Measurements from ENCODE around the gene SGK2.

DNA sequence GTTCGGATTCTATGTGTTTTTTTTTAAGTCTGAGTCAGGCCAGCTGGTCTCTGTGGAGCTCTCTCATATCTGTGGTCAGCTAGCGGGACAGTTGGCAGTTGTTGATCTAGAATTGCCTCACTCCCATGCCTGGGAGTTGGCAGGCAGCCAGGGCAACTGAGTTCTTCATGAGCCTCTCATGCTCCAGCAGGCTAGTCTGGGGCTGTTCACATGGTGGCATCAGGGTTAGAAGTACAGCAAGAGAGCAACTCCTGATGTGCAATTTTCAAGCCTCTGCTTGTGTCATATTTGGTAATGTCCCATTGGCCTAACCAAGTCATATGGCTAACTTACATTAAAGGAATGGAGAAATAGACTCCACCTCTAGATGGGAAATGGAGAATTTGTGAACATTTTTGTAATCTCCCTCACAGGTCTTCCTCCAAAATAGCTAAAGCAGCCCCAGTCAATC, 25.2 kb downstream of the SGK2 start:
- TF ChIP-seq, protein P1, sequence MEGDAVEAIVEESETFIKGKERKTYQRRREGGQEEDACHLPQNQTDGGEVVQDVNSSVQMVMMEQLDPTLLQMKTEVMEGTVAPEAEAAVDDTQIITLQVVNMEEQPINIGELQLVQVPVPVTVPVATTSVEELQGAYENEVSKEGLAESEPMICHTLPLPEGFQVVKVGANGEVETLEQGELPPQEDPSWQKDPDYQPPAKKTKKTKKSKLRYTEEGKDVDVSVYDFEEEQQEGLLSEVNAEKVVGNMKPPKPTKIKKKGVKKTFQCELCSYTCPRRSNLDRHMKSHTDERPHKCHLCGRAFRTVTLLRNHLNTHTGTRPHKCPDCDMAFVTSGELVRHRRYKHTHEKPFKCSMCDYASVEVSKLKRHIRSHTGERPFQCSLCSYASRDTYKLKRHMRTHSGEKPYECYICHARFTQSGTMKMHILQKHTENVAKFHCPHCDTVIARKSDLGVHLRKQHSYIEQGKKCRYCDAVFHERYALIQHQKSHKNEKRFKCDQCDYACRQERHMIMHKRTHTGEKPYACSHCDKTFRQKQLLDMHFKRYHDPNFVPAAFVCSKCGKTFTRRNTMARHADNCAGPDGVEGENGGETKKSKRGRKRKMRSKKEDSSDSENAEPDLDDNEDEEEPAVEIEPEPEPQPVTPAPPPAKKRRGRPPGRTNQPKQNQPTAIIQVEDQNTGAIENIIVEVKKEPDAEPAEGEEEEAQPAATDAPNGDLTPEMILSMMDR (IDR thresholded peaks at IDR 0.05; ENCODE audit: low read depth, low read length, poor library complexity, severe bottlenecking), result no peak
- TF ChIP-seq EZH2phosphoT487 (IDR thresholded peaks at IDR 0.05; ENCODE audit: borderline replicate concordance, low read length), result no peak

All from DOHH2 (cell line).